RPMI8226 (cell line): ENCODE measurements around the gene SLC41A3.
"Not testable (repeated sequence)": the region's sequence is repeated elsewhere in the genome, so short reads cannot be mapped to it uniquely, and the experiment has no call there.

Experiments used
- DNase-seq: peaks from one replicate; pipeline ENCODE4 v3.0.0-alpha.2; 2015

The SLC41A3 gene

DNA sequence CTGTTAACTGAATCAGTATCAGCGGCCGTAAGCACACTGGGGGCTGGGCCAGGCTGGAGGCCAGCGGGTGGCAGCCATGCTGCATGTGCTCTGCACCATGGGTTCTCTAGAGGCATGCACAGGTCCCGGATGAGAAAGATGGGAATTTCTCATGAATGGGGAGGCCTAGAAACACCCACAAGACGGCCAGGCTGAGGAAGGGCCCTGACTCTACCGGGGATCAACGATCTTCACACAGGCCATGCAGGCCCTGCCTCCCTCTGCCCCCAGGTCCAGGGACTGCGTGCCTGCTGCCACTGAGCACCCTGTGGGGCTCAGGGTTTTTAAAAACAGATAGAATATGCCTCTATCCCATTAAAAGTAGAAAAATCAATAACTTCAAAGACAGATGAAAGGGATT is 32.7 kb downstream of the SLC41A3 start:
- no peak for DNase-seq

DNA sequence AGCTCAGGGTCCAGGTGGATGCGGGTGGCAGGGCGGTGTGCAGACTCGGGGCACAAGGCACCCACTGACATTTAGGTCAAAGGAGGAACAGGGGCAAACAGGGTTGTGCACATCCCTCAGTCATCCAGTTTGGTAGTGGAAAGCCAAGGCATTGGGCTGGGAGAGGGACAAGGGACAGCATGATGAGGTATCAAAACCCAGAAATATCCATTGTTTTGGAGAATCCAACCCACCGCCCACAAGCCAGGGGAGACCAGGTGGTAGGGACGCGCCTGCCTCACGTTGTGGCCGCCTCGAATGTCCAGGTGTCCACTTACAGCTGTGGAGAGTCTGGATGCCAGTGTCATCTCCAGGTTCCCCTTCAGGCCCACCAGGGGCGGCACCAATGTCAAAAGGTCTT is 33.3 kb downstream of the SLC41A3 start:
- no peak for DNase-seq

DNA sequence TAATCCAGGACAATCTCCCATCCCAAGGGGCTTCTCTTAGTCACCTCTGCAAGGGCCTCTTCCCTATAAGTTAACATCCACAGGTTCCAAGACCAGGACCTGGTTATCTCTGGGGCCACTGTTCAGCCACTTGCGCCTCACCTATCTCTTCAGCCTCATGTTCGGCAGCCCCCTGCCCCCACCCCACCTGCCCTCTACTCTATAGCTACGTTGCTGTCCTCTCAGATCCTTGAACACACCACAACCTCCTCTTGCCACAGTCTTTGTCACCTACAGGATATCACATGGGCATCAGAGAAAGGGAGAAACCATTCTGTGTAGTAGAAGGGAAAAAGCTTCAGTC is 33.9 kb downstream of the SLC41A3 start:
- DNase-seq: no peak

DNA sequence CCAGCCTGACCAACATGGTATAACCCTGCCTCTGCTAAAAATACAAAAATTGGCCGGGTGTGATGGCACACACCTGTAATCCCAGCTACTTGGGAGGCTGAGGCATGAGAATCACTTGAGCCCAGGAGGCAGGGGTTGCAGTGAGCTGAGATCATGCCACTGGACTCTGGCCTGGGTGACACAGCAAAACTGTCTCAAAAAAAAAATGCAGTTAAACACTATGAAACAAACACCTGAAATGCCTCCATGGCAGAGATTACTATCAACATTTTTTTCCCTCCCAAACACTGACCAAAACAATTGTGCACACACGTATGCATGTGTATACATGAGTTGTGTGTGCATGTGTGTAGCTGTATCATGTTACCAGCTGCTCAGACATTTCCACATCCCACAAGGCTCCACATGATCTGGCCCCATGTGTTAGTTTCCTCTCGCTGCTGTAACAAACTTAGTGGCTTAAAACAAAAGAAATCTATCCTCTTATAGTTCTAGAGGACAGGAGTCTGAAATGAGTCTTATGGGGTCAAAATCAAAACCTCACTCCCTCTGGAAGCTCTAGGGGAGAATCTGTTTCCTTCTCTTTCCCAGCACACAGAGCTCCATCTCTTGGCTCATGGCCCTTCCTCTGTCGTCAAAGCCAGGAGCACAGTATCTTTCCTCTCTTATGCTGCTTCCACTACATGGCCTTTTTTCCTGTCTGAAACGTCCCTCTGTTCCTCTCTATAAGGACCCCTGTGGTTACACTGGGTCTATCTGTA is 34.5 kb downstream of the SLC41A3 start:
- no peak for DNase-seq

DNA sequence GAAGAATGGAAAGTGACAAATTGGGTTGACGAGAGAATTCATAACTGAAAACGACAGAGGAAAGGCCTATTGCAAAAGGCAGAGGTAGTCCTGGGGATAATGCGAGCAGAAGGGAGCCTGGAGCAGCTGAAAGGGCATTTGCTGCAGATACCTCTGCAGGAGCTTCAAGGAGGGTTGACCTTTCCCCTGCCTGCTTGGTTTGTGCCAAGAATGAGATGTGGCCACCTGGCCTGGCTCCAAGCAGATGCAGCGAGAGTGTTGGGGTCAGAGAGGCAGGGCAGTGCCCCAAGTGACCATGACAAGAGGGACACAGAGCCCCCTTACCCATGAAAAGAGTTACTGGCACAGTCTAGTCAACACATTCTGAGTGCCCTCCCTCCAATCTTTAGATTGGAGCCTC is 43.5 kb downstream of the SLC41A3 start:
- no peak for DNase-seq

DNA sequence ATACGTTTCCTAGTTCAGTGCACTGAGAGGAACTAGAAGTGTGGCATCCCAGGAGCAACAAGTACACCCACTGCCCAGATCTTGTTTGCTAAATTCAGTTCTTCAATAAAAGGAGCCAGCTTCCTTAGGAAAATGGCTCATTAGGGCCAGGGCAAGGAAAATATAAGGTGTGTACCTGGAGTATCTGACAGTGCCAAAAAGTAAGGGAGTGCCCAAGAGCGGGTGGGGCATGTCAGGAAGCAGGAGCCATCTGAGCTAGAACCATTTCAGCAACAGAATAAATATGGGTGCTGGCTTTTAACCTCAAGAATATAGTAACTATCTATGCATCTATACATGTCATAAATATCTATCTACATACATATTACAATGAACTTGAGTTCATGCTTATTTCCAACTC is 44.1 kb downstream of the SLC41A3 start:
- no peak for DNase-seq

DNA sequence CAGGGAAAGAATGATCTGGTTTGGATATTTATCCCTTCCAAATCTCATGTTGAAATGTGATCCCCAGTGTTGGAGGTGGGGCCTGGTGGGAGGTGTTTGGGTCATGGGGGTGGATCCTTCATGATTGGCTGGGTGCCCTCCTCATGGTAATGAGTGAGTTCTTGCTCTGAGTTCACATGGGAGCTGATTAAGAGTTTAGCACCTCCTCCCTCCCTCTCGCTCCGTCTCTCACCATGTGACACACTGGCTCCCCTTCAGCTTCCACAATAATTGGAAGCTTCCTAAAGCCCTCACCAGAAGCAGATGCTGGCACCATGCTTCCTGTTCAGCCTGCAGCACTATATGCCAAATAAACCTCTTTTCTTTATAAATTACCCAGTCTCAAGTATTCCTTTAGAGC is 45.1 kb downstream of the SLC41A3 start:
- not testable (repeated sequence) for DNase-seq

DNA sequence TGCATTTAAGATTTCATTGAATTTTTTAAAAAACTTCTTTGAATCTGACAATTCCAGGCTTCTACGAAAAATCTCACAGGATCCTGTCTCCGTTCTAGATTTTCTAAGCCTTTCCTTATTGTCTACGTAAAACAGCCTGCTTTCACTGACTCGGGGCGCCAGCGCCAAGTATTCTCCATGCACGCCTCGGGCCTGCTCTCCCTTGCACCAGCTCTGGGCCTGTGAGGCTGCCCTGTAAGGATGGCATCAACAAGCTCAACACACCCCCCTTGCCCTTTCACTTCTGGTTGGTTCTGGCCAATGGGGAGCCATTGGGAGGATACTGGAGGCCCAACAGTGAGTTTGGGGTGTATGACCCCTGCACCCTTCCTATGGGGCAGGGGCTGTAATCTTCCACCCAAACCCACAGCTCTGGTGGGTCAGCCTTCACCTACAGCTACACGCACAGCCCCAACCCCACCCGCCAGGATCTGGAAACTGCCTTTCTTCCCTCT is 47.8 kb downstream of the SLC41A3 start:
- no peak for DNase-seq

DNA sequence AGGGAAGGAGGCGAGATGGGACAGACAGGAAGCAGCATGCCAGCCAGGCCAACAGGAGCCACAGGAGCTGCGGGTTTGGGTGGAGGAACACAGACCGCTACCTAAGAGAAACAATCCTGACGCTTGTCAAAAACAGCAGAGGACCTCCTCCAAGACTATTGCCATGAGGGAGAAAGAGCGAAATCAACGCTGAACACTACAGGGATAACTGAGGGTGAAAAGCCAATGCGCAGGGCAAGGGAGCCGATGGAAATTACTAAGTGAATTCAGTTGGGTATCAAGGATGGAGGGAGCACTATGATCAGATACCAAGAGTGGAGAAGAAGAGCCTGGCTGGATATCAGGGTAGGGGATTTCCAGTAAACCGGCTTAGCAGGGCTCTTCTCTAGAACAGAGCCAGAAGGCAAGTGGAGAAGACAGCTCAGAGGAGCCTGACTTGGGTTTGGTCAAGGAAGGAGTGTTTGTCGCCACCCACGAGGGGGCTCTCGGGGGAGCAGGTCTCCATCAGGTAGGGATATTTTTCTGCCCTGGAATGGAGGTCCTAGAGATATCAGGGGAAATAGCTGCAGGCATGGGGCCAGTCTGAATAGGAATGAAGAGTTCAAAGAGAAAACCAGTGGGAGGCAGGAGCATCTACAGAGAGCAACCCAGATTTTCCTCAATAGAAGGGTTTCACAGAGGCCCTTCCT is 48.4 kb downstream of the SLC41A3 start:
- DNase-seq: no peak

DNA sequence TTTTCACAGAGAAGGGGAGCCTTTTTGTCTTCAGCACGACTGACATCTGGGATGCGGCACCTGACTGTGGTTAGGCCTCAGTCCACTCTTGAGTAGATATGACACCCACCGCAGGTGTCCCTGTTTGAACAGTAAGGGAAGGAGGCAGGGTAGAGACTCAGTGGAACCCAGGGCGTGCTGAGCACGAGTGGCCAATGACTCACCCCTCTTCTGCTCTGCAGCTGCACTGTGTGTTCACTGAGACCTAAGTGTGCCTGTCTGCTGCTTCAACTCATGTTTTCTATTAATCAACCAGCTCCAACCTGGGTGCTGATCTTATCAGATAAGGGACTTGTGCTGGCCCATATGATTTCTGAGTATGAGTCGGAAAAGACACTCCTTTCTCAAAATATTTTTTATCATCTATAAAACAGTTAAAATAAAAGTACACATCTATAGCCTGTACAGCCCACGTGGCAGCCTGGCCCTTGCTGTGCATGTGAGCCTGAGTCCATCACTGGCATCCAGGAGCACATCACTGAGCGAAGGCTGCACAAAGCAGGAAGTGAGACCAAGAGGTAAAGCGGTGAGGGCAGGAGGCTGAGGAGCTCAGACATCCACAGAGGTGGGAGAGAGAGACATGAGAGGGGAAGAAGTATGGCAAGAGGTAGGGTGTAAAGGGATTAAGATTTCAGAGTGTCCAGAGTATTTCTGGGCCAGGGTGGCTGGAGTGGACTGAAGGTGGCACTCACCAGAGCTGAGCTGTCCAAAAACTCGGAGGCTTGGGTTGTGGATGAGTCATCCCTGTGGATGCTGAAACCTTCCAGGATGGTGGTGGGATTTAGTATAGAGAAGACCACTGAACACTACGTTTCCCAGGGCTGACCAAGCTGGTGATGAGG is 49.2 kb downstream of the SLC41A3 start:
- DNase-seq: no peak

DNA sequence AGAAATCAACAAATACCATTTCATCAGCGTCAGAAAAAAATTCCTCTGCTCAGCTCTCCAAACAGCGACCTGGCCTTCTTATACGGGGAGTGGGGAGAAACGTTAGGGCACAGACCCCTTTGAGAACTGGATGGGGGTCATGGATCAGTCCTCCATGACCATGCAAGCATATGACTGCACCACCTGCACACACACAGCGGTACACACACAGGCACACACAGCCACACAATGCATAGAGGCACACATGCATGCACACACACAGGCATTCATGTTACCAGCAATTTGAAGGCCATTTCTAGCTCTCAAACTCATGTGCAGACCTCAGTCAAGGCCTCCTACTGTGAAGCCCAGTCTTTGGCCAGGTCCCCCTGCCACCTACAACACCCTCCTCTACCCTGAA is 50.2 kb downstream of the SLC41A3 start:
- DNase-seq: no peak

DNA sequence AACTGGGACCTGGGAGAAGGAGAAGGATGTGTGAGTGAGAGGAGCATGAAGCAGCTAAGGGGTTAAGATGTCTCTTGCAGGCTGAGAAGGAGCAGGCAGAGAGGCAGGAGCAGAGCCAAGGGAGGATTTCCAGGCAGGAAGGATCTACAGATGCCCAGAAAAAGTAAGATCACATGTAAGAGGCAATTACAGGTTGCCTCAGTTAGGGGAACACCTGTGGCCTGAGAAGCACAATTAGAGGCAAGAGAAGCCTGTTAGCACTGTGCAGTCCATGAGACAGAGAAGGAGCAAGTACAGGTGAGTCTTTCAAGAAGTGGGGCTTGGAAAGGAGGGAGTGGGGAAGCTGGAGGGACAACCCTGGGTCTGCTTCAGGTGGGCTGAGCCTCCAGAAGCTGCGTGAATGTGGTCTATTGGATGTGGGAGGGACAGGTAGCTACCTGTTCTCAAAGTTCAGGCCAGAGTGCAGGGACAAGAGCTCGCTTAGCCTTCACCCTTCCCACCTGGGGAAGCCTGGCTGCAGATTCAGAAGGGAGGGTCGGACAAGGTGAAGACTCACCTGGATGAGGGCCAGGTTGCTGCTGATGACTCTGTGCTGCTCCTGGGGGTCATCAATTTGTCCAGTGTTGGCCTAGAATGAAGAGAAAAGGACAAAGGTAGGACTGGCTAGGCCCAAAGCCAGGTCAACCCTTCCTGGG is 50.7 kb downstream of the SLC41A3 start:
- DNase-seq: no peak

DNA sequence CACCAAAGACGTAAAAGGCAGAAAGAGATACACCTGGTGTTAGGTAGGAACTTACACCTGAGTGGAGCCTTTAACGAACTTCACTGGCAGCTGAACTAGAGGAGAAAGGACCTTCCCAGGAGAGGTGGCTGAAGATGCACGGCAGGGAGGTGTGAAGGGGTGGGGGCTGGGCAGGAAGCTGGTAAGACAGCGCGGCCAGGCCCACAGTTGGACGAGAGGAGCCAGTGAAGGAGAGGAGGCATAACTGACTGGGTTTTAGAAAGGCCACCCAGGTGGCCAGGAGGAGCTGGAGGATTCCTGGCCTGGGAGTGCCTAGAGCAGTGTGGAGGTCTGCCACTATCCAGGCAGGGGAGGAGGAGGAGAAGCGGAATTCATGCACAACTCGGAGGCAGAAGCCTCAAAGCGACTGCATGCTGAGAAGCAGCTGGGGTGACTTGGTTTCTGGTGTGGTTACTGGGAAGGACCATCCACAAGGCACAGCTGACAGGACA is 51.9 kb downstream of the SLC41A3 start:
- no peak for DNase-seq

DNA sequence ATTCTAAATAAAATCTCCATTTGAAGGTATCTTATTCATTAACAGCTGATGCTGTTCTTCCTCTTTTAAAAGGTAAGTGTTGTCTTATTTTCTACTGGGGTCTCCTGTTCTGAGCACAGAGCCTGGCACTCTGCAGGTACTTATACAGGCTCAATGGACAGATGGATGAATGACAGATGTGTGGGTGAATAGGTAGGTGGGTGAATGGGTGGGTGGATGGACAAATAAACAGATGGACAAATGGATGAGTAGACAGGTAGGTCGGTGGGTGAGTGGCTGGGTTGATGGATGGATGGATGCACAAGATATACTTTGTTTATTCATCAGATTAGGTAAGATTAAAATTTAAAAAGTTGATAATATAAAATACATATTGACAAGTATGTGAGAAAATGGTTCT is 53.5 kb downstream of the SLC41A3 start:
- no peak for DNase-seq

DNA sequence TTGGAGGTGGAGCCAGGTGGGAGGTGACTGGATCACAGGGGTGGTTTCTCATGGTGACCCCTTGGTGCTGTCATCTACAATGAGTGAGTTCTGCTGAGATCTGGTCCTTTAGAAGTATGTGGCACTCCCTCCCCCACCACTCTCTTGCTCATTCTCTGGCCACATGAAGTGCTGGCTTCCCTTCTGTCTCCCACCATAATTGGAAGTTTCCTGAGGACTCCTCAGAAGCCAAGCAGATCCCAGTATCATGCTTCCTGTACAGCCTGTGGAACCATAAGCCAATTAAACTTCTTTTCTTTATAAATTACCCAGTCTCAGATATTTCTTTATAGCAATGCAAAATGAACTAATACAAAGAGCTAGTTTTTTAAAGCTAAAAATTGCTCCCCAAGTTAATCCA is 54.7 kb downstream of the SLC41A3 start:
- no peak for DNase-seq

DNA sequence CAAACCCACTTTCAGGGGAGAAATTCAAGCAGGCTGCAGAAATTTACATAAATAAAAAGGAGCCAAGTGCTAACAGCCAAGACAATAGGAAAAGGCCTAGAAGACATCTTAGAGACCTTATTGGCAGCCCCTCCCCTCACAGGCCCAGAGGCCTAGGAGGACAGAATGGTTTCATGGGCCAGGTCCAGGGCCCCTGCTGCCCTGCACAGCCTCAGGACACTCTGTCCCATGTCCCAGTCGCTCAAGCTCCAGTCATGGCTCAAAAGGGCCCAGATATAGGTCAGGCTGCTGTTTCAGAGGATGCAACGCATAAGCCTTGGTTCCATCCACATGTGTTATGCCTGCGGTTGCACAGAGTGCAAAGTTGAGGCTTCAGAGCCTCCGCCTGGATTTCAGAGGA is 55.8 kb downstream of the SLC41A3 start:
- DNase-seq: no peak

DNA sequence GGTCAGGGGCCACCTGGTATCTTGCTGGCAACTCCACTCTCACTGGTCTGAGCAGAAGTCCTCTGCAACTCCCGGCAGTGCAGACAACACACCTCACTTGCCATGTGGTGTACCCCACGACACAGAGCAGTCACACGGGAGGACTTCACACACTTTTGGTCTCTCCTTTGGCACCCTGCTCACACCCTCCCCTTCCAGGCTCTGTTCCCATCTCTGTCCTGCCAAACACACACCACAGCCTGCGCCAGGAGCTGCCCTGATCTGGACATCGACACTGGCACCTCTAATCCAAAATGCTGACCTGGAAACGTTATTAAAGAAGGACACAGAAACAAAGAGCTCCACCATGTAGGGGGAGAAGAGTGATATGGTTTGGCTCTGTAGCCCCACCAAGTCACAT is 57.2 kb downstream of the SLC41A3 start:
- DNase-seq: no peak

DNA sequence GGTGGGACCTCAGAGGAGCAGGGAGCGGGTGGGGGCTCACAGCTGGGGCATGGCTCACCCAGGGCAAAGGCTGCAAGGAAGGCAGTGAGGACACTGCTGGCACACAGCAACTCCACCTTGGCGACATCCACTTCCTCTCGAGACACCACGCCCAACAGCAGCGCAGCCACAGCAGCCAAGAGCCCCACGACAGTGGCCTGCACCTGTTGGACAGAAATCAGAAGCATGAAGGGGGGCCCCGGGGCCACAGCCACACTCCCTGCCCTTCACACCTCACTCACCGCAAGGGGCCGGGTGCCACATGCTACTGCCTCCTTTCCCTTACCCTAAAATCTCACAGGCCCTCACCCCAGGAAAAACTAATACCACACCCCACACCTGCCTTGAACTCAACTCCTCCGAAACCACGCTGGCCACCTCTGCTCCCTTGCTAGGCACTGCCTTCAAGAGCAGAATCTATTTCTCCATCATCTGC is 57.6 kb downstream of the SLC41A3 start:
- DNase-seq: no peak

DNA sequence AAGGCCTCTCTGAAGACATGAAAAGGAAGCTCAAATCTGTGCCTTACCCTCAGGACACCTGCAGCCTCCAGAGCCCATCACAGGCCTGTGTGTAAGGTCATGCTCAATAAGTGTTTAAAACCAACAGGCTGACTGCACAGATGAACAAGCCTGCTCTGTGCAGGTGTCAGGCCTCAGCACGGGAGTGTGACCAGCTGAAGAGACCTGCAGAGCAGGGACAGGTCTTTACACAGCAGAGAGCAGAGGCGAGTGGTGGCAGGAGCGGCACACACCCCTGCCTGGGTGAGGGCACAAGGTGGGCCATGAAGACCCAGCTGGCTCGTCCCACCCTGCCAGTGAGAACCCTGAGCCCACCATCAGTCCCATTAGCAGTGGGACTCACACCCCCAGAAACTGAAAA is 58.1 kb downstream of the SLC41A3 start:
- DNase-seq: no peak

DNA sequence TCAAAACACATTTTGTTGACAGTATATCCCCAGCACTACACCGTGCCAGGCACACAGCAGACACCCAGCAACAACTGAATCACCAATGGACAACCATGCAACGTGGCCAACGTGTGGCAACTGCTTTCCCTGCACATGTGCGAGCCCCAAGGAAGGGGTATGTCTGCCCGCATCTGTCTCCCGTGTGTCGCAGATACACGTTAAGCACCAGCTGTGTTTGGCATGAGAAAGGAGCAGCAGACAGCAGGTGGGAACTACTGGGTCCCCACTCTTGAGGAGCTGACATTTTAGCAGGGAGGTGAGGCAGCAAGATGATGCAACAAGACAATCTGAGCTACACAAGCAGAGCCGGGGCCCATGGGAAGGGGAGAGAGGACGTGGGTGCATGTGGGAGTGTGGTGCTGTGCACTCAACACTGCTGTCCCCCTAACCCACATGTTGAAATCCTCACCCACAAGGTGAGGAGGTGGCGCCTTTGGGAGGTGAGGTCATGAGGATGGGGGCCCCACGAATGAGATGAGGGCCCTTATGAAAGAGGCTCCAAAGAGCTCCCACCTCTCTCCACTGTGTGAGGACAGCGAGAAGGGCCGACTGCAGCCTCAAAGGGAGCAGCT is 58.7 kb downstream of the SLC41A3 start:
- no peak for DNase-seq

DNA sequence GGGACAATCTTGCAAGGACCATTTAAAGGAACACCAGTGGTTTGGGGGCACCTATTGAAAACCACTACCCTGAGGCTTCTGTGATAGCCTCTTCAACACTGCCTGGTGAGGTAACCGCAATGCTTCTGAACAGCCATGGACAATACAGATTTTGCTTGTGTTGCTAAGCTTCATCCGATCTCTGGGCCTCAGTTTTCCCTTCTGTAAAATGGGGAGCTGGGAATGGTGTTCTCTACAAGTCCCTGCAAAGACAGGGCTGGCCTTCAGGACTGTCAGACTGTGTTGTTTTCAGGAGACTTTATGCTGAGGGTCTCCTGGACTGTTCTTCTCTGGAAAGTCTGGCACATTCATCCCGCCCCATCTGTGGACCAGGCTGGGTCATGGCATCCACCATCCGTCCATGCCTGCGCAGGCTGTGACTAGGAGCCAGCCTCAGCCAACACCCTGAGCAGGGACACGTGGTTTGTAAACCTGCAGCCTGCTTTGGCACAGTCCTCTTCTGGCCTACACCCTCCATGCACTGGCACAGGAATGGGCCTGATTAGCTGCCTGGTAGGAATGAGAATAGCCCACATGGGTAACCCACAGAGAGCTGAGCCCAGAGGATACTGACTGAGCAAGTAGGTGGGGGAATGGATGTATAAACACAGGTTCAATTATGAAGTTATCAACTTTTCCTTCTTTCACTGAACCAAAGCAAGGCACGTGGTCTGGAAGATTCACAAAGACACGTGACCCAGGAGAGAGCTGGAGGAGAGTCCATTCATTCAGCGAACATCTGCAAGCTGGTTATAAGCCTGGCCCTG is 59.7 kb downstream of the SLC41A3 start:
- DNase-seq: no peak
